NCI-H1694 (cell line): ENCODE results near the gene MEGF8.

Experiments used
- DNase-seq: peaks from one replicate; lab custom pipeline; 2025; lab: John Stamatoyannopoulos, UW

MEGF8 gene

DNA sequence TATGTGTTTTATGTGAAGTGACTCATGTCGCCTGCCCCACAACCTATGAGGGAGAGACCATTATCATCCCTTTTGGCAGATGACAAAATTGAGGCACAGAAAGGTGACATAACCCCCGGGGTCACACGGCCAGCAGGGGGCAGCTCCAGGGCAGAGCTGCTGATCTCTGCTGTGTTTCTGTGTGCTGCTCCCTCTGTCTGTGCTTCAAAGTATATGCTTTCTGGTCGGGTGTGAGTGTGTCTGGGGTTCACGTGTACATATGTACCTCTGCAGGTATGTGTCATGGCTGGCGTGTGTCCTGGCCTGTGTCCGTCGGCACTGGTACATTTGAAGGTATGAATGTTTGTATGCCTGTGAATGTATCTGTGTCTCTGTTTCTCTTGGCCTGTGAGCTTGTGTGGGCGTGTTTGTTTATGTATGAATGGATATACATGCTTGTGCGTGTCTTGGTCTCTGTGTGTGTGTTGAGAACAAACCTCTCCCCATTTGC, 94.7 kb downstream of the MEGF8 start:
- peak; percentile 30 for DNase-seq

DNA sequence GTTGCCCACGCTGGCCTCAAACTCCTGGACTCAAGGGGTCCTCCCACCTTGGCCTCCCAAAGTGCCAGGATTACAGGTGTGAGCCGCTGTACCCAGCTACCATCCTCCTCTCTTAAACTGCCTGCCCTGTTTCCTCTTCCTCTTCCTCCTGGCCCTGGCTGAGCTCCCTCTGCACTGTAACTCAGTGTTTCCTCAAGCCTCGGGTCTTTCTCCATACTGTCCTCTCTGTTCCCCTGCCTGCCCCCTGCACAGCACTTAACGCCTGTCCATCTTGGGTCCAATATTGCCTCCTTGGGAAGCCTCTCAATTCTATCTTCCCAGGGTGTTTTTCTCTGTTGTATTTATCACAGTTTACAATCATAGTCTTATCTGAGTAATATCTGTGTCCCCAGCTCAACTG, 95.7 kb downstream of the MEGF8 start:
- no peak for DNase-seq

DNA sequence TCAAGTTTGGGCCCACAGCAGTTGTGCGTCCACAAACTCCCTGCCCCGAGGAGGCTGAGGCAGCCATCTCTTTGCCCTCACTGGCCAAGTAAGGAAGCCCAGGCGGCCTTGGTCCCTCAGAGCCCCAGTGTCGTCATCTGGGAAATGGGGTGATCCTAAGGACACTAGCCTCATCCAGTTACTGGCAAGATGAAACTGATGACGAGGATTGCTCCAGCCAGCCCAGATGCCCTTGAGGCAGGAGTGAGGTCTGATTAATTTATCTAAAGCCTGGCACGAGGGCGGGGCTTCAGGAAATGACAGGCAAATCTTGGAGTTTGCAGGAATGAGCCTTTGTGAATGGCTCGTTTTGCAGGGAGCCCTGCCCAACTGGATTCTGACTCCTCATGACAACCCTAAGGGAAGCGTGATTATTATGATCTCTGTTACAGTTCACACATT, 96.2 kb downstream of the MEGF8 start:
- no peak for DNase-seq

DNA sequence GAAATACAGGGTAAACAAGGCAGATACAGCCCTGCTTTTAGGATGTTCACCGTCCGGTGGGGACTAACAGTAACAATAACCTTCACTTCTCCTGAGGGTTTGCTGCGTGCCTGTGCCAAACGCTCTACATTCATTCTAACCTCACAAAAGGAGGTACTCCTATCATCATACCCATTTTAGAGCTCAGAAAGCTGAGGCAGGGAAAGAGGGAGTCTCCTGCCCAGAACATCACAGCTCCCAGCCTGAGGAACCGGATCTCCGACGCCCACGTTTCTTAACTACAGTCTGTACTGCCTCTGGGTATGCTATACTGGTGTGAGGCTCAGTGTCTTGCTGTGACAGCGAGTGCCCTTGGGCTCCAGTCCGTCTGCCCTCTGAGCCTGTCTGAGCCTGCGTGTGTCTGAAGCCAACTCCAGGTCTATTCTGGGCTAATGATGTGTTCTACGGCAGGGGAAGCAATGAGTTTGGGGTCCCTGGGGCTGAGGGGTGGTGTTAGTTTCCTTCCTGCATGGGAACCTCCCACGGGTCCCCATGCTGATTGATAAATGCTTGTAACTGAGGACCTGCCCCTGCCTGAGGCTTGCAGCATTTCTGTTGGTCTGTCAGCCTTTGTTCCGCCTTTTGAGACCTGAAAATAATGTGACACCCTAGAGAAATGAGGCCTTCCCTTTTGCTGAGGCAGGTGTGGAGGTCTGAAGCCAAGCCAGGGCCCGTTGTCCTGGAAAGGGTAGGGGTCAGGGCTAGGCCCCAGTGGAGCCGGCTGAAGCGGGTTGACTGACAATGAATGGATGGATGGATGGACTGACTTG, 96.9 kb downstream of the MEGF8 start:
- DNase-seq = no peak

DNA sequence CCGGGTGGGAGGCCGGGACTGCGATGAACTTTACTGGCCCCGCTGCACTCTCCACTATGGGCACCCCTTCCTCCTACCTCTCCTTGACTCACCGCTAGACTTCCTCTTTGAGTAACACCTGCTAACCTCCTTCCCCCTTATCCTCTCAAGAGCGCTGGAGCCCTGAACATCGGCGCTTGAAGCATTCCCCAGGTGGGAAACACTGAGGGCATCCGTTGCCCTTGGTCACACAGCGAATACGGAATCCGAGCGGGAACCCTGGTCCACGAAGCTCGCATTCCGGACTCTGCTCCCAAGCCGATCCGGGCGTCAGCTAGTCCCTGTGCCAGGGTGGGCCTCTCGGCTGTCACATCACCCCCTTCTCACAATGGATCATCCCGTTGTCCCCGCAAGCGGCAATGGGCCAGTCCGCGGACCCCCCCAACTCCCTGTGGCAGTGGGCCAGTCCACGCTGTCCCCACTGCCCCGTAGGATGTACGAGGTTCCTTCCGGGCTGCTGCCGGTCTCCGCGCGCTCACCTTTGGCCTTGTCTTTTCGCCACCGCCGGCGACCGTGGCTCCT, 97.5 kb downstream of the MEGF8 start:
- no peak for DNase-seq

DNA sequence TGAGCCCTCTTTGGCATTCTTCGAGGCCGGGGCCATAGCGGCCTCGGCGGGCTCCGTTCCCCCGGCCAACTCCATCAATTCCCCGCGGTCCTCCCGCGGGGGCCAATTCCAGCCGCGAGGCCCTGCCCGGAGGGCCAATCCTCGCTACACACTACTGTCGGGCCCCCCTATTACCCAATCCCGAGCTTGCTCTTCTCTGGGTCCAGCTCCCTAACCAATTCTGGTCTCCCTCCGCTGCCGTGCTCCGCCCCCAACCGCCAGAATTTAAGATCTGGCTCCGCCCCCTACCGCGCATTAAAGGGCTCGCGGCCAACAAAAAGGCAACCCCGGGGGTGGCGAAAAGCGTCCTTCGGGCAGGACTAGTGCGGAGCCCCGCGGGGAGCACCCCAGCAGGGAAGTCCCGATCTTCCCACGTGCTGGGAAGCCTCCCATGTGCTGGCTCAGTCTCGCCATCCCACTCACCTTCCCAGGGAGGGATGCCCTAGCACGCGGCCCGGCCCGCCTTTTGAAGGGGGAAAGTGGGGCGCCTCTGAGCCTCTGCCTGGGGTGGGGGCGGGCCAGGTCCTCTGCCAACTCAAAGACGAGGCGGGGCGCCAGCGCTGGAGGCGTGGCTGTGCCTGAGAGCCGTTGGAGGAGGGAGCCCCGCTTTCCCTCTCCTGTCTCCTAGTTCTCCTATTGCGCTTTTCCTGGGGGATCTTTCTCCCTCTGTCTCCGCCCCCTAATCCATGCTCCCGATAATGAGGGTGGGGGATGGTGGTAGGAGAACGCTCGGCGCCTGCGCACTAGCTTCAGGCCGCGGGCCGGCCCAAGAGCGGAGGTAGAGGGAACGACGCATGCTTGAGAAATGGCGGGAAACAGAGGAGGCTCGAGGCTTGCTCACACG, 98.3 kb downstream of the MEGF8 start:
- DNase-seq = no peak

DNA sequence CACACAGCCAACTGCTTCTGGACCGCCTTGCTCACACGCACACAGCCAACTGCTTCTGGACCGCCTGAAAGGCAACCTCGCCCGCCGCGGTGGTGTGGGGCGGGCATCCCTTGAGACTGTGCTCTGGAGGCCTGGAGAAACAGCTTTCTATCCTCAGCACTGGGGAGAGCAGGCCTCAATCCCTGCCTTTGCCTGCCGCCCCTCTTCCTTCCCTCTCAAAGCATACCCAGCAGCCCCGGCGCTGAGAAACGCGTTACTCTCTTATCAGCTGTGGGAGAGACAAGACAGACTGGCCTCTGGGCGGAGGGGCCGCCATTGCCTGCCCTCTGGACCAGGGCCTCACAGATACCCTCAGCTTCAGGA, 98.9 kb downstream of the MEGF8 start:
- DNase-seq = no peak

DNA sequence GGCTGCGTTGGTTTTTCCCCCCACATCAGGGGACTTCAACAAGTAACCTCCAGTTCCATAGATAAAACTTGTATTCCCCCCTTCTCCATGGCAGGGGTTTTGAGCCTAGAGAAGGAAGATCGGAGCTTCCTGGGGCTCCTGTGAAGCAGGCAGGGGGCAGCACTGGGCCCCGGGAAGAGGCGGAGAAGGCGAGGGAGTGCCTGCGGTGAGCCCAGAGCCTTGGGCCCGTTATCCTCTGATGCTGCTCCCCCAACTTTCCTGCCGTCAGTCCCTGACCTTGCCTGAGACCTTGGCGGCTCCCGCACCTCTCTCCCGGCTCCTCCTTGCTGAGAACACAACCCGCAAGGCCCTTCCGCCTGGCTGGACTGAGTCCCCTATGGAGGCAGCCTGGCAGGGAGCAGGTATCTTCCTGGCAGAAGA, 99.3 kb downstream of the MEGF8 start:
- DNase-seq = no peak

DNA sequence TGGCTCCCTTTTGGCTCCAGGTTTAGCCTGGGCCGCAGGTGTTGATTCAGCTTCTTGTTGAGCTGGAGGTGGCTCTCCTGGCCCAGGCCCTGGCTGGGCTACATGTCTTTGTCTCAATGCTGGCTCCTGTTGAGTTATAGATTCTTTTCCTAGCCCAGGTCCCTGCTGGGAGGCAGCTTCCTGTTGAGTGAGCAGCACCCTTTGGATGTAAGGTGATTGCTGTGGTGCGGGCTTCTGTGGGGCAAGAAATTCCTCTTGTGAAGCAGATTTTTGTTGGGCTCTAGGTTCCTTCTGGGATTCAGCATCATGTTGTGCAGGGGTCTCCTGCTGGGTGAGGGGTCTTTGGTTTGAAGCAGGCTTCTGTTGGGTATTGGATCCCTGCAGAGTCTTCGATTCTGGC, 101.2 kb downstream of the MEGF8 start:
- DNase-seq = no peak

DNA sequence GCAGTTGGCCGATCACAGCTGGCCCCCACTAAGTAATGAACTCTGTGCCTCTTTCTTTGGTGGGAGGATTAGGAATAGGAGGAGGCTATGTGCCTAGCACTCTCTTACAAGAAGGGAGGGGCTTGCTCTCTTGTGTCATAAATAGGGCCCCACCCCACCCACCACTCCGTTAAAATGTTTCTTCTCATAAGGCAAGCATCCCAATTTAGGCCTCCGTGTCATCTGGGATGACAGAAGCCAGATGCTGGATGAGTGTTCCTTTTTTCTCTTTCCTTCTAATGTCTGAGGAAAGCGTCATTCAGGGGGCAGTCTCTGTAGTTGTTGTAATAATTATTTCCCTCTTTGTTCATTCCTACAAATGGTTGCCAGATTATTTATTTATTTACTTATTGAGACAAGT, 101.9 kb downstream of the MEGF8 start, which contains the start of gene LIPE:
LIPE (minus strand) TSS at position 76 of the 400 bp plus-strand sequence. CDS start 239 bp downstream, outside the sequence.
- DNase-seq = no peak
